PFSK-1 (cell line): Measurements from ENCODE around the gene DUSP8.

Experiments used
- POLR2AphosphoS5 ChIP-seq: IDR thresholded peaks from 2 replicates; pipeline ENCODE4 v1.6.1; 2012; ENCODE audit warnings: low read depth, mild to moderate bottlenecking, control low read depth, low read length, moderate library complexity
- REST ChIP-seq, 2 experiments: IDR thresholded peaks; 2 replicates each; pipeline versions ENCODE4 v1.6.1 to v1.8.0; 2011 to 2012; ENCODE audit warnings: low read depth in 2 of 2, low read length in 2 of 2, control low read depth in 1 of 2, inconsistent platforms in 1 of 2, mild to moderate bottlenecking in 1 of 2, moderate library complexity in 1 of 2; ENCODE audit not compliant: insufficient read depth in 1 of 2
- SIN3A ChIP-seq: IDR thresholded peaks from 2 replicates; pipeline ENCODE4 v1.6.1; 2012; ENCODE audit warnings: mild to moderate bottlenecking, low read length, moderate library complexity, borderline replicate concordance; ENCODE audit not compliant: insufficient read depth
- TAF1 ChIP-seq: IDR thresholded peaks from 2 replicates; pipeline ENCODE4 v1.6.1; 2012; ENCODE audit warnings: low read length, control low read depth, borderline replicate concordance; ENCODE audit not compliant: insufficient read depth

GRCh38 chr11:1545432-1545831 is 26.6 kb downstream of the DUSP8 start:
- TF ChIP-seq REST (IDR thresholded peaks at IDR 0.05; ENCODE audit: insufficient read depth in 1 of 2, low read depth in 2 of 2, low read length in 2 of 2): no peak
- TF ChIP-seq POLR2AphosphoS5: no peak
- no peak for TF ChIP-seq SIN3A
- no peak for TF ChIP-seq TAF1
